Activated CD4-positive, alpha-beta T cell treated with anti-CD3 and anti-CD28 coated beads, Interleukin-2, amount 50 U/mL, for 1 hour (primary cell): Measurements from ENCODE around the gene NEDD9.

Experiments used
- DNase-seq: peaks from one replicate; pipeline ENCODE4 v3.0.0-alpha.2; 2020

NEDD9 gene, protein sequence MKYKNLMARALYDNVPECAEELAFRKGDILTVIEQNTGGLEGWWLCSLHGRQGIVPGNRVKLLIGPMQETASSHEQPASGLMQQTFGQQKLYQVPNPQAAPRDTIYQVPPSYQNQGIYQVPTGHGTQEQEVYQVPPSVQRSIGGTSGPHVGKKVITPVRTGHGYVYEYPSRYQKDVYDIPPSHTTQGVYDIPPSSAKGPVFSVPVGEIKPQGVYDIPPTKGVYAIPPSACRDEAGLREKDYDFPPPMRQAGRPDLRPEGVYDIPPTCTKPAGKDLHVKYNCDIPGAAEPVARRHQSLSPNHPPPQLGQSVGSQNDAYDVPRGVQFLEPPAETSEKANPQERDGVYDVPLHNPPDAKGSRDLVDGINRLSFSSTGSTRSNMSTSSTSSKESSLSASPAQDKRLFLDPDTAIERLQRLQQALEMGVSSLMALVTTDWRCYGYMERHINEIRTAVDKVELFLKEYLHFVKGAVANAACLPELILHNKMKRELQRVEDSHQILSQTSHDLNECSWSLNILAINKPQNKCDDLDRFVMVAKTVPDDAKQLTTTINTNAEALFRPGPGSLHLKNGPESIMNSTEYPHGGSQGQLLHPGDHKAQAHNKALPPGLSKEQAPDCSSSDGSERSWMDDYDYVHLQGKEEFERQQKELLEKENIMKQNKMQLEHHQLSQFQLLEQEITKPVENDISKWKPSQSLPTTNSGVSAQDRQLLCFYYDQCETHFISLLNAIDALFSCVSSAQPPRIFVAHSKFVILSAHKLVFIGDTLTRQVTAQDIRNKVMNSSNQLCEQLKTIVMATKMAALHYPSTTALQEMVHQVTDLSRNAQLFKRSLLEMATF

GRCh38 chr6:11232193-11232769 lies at the start of gene NEDD9:
Gene NEDD9, minus strand, starts transcription at chr6:11232668. Its CDS starts 153 bp downstream, at chr6:11232515.
- peak; percentile 92 for DNase-seq

DNA sequence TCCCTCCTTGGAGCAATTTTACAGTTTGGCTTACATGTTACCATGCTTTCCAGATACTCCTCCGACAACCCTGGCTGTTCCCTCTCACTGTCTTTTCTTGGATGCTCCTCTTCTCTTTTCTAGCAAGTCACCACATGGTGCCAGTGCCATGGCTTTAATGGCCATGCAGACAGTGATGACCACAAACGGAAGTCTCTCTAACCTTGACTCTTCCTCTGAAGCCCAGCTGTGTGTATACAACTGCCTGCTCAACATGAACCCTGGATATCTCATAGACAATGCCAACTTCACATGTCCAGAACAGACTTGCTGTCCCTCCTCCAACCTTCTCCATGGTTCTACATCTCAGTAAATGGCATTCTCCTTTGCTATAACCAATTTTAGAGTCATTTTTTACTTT lies 49.8 kb upstream of the NEDD9 start:
- DNase-seq: no peak

DNA sequence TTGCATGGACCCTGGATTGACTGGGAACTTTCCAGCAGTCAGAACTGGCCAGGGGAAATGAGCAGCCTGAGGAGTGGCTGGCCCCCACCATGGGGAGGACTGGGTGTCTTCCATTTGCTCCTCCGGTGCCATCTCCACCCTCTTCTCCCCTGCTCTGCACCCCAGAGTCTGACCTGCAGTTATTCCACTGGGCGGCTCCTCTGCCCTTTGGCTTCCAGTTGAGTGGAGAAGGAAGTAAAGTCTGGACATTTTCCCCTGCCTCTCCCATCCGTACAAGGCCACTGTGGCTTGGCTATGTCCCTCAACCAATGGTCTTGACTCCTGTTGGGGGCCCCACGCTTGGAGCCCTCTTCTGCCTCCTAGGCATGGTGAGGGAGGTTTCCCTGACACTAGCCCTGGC lies 47.9 kb upstream of the NEDD9 start:
- no peak for DNase-seq

- DNase-seq: no peak
Observed at GRCh38 chr6:11279284-11279689, 46.8 kb upstream of the NEDD9 start.

DNA sequence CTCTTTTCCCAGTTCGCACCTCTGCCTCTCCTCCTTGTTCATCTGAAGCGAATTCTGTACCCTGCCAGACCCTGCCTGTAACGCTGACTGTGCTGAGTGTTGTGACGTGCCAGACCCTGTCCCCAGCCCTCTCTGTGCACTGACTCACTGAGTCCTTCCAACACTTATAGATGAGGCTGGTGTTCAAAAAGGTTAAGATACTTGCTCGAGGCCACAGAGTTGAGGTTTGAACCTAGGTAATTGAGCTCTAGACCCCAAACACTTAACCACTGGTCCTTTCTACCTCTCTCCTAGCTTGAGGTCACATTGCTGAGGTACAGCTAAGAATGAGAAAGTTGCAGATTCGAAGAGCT lies 45.7 kb upstream of the NEDD9 start:
- no peak for DNase-seq

DNA sequence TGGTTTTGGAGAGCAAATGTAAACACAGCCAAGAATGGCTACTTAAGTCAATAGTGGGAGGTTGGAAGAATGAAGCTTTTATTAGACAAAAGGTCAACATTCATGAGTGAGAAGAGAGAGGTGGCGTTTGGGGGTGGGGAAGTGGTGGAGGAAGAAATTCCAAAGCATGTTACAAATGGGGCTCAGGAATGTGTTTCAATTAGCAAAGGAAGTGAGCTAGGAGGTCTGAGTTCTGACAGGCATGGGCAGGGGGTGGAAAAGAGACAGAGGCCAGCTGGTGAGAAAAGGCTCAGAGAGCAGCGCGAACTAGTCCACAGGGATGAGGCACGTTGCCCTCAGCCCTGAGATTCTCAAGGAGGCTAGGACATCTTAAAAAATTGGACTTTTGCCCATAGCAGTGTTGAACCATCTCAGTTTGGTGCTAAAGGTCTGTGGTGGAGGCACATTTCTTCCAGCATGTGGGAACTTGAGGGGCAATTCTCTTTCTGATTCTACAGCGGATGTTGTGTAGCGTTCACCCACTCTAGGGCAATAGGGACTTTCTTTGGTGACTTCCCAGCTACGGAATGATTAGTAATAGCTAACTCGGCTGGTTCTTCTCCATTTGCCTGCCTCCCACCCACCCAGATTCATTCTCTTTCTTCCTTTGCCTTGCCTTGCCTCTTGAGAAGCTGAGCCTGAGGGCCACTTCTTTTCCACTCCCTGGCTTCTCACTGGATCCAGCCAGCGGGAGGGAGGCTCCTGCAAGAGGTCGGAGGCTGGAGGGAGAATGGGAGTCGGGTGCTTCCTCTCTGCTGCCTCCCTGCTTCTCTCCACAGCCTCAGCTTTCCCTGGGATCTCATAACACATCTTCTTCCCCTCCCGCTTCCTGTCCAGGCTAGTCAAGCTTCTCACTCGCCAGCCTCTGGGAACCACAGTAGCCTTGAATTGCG lies 45.1 kb upstream of the NEDD9 start:
- DNase-seq: no peak

GRCh38 chr6:11276911-11277274 lies 44.4 kb upstream of the NEDD9 start:
- DNase-seq: no peak

GRCh38 chr6:11276228-11276627 lies 43.8 kb upstream of the NEDD9 start:
- no peak for DNase-seq

DNA sequence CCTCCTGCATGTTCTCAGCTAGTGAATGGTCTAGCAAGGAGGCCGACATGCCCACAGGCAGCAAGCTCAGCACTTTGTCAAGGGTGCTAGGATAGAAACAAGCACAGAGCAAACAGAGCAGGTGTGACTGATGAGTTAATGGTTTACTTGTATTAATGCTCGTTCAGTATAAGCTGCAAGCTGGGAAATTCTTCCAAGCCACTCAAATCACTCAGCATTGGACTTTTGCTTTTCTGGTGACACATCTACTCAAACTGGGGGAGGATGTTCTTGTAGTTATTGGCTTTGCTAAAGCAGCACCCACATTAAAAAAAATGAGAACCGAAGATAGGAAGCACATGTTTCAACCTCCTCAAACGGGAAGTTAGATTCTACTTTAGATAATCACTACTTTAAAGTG lies 43.1 kb upstream of the NEDD9 start:
- DNase-seq: no peak

- DNase-seq: no peak
Observed at GRCh38 chr6:11273406-11274065, 41.1 kb upstream of the NEDD9 start.

DNA sequence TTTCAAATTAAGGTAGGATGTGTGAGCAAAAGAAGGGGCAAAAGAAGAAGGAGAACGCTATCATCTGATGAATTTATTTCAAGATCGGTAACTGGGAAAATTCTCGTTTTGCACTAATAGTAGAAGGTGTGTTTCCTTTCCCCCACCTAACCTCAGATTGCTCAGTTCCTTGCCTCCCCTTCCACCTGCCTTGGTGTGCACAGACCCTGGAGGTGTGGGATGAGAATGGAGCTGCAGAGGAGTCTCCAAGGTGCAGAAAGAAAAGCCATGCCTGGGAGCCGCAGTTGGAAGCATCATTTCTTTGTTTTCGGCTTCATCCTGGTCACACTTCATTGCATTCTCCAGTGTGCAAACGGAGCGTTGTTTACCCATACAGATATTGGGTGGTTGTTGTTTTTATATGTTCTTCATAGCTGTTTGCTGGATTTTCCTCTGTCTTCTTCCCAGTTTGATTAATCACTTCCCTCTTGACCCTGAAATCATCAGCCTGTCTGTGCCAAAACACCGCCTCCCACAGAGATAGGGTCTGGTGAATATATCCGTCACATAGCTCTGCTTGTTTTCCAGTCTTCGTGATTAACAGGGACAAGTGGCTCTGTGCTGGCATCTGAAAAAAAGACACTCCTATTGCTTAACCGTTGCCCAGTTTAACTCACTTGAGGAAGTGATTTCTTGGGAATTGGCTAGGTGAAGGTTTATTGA lies 40.2 kb upstream of the NEDD9 start:
- DNase-seq: no peak

DNA sequence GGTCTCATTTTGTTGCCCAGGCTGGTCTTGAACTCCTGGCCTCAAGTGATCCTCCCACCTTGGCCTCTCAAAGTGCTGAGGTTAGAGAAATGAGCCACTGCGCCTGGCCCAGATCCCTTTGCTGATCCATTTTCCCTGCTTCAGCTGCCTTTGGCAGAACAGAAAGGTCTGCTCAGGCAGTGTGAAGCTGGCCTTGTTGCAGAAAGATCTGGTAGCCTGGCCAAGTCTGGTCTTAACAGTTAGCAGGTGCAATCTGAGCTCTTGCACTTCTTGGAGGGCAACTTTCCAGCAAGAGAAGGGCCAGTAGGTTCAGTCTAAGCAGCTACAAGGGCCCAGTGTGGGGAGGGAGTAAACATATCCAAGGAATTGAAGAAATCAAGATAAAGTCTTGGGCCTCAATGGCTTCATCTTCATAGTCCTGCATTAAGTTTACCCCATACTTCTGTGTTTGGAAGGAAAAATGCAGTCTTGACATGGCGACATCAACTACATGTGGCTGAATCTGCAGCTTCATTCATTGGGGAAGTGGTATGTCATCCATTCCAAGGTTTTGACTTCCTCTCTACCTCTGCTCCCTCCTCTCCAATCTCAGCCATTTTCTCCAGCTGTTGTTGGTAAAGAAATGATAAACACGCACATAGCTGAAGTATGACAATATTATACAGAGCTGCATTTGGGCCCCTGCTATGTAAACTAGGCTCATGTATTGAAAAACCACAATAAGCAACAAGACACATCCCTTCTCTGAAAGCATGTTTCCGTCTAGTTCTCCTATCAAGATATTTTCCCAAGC lies 39.0 kb upstream of the NEDD9 start:
- no peak for DNase-seq

GRCh38 chr6:11270030-11271027 lies 37.9 kb upstream of the NEDD9 start:
- no peak for DNase-seq

DNA sequence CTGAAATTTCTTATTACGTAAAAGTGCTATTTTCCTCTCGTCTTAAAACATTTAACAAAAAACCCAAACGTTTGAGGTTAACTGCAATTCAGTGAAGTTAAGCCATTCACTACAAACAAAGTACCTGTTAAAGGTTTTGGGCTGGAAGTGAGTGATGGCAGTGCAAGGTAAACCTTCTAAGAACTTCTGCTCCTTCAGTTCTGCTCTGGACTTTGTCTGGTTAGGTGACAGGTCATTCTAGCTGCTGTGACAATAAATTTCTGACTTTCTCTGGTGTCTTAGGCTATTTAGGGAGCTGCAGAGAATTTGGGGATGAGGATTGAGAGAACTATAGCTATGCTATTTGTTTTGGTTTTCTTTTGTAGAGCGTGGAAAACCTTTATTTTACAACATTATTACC lies 36.5 kb upstream of the NEDD9 start:
- DNase-seq: no peak

GRCh38 chr6:11266926-11267325 lies 34.5 kb upstream of the NEDD9 start:
- DNase-seq: no peak

DNA sequence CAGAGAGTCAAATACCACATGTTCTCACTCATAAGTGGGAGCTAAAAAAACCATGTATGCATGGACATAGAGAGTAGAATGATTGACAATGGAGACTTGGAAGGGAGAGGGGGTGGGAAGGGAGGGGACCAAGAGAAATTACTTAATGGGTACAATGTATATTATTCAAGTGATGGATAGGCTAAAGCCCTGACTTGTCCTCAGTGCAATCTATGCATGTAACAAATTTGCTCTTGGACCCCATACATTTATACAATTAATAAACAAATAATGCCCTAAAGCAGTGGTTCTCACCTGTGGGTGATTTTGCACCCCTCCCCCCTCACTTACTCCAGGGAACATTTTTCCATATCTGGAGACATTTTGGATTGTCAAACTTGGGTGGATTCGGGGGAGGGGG lies 33.5 kb upstream of the NEDD9 start:
- no peak for DNase-seq

GRCh38 chr6:11264100-11264499 lies 31.6 kb upstream of the NEDD9 start:
- no peak for DNase-seq

DNA sequence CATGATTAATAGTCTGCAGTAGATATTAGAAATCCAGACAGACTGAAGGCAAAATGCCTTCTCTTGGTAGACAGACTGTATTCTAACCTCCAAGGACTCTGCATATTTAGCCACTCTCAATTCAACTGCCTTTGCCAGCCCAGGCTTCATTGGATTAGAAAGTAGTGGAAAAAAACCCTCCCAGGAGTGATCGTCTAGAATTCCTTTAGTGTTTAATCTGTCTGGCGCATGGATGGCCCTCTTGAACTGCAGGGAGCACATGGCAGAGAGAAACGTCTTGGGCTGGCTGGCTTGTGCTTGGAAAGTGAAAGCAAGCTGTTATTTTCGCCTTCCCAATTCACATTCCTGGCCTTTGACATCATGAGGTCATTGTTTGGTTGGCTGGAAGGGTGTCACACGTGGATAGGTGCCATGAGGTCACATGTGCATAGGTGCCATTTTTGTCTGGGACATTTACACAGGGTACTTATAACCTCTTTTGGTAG lies 30.9 kb upstream of the NEDD9 start:
- DNase-seq: no peak

- DNase-seq: no peak
Observed at GRCh38 chr6:11262242-11262641, 29.8 kb upstream of the NEDD9 start.
